Activated B cell treated with CpG ODN at 0.5 μM for 24 hours (primary cell): ENCODE data around the gene WDR5. TPM values are rescaled to one million over a fixed set of nuclear protein-coding genes. Genes with fewer than 3 reads are reported as not detected.

Source experiments
- ATAC-seq: fragments of 200-7000 bp; cut with Tn5 transposase; one replicate; pipeline ENCODE4 v1.10.0; 2021; ENCODE audit warnings: low read depth, mild to moderate bottlenecking, moderate library complexity
- CTCF ChIA-PET: fragments of 350-600 bp; sonication (Branson Sonifier 250); formaldehyde crosslinking; loops from one replicate; lab custom pipeline; 2021; ENCODE audit warnings: antibody characterized with exemption; lab: Charles Lee
- POLR2A ChIA-PET: fragments of 350-600 bp; sonication (Branson Sonifier 250); formaldehyde crosslinking; loops from one replicate; lab custom pipeline; 2021; ENCODE audit warnings: antibody characterized with exemption; lab: Charles Lee
- DNase-seq: peaks from one replicate; pipeline ENCODE4 v3.0.0; 2022
- H3K27ac Mint-ChIP-seq: one replicate; pipeline ENCODE4 v1.8.0; 2020; ENCODE audit warnings: mixed read lengths
- H3K27me3 Mint-ChIP-seq: one replicate; pipeline ENCODE4 v1.8.0; 2021; ENCODE audit warnings: mixed read lengths
- H3K36me3 Mint-ChIP-seq: one replicate; pipeline ENCODE4 v1.8.0; 2021; ENCODE audit warnings: low read depth, mixed read lengths
- H3K4me1 Mint-ChIP-seq: one replicate; pipeline ENCODE4 v1.8.0; 2021; ENCODE audit warnings: mixed read lengths
- H3K4me3 Mint-ChIP-seq: one replicate; pipeline ENCODE4 v1.8.0; 2020; ENCODE audit warnings: mild to moderate bottlenecking, mixed read lengths
- H3K9me3 Mint-ChIP-seq: one replicate; pipeline ENCODE4 v1.8.0; 2020; ENCODE audit warnings: mixed read lengths
- intact Hi-C: fragments of 100-400 bp; cut with micrococcal nuclease; formaldehyde crosslinking; loops from one replicate; pipeline ENCODE4 v1.15.1; 2024
- total RNA-seq: library from RNA; stranded (reverse); gene quantifications from 2 replicates; pipeline ENCODE4 v1.2.3, GENCODE V29; 2022
- TF ChIP-seq, protein P1 (sequence below): fragments of 200-600 bp; IDR thresholded peaks from one replicate; pipeline ENCODE4 v1.8.0; 2022; ENCODE audit warnings: antibody characterized with exemption, mild to moderate bottlenecking

WDR5 gene
- total RNA-seq, 1 donor from 2014 or later, result 22.4 TPM

DNA sequence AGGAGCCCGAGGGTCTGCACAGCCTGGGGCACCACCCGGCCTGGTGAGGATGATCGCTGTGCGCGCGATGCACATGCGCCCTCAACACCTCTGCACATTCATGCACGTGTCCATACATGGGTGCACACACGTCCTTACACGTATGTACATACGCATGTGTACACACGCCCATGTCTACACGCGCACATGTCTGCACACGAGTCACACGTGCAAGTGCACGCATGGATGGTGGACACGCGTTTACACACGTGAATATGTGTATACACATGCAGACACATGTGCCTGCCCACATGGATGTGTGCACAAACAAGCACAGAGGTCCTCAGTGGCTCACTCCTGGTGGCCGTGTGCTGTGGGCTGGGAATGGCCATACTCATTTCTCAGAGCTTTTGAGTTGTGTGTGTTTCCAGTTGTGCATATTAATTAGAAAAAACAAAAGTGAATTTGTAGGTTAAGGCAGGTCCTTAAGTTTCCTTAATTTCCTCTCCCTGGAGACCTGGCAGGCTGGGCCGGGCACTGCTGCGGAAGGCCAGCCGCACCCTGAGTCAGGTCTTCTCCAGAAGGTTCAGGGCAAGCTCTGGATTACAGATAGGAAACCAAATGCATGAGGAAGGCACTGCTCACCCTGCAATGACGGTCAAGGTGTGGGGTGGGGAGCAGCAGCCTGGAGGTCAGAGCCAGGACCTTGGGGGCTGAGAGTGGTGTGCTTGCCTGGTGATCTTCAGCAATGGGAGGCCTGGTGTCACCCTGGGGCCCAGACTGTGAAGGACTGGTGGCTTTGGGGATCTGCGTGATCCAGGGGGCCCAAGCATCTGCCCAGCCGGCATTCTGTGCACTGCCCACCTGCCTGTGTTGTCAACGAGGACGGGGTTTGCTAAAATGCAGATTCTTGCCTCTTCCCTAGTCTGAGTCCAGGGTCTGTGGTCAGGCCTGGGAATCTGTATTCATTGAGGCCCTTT, 29.8 kb downstream of the WDR5 start:
- intact Hi-C loops, result loop anchor here (10.0 kb wide), 1 partner anchor 769 kb away; no protein-coding TSS in a partner anchor
- Mint-ChIP-seq H3K9me3 (no peaks in the 10 kb centered on the region), H3K27me3 (no peaks in the 10 kb centered on the region), H3K4me1 (peaks cover 9% of the 10 kb centered on the region), H3K27ac (no peak overlapping the region), H3K36me3 (peaks cover 8% of the 10 kb centered on the region), H3K4me3 (no peak overlapping the region)
- no peak for ATAC-seq
- ChIA-PET POLR2A (interaction anchor here (1.3 to 3.4 kb wide), 11 partner anchors 9 to 1135 kb away, joined by 5 to 21 read pairs (median 7); partner anchors contain the start of genes CACFD1, GTF3C5 and WDR5), CTCF (interaction anchor here (0.9 to 2.1 kb wide), 3 partner anchors 30 to 284 kb away, joined by 3 to 9 read pairs (median 6); partner anchors contain the start of gene WDR5)
- TF ChIP-seq, protein P1, sequence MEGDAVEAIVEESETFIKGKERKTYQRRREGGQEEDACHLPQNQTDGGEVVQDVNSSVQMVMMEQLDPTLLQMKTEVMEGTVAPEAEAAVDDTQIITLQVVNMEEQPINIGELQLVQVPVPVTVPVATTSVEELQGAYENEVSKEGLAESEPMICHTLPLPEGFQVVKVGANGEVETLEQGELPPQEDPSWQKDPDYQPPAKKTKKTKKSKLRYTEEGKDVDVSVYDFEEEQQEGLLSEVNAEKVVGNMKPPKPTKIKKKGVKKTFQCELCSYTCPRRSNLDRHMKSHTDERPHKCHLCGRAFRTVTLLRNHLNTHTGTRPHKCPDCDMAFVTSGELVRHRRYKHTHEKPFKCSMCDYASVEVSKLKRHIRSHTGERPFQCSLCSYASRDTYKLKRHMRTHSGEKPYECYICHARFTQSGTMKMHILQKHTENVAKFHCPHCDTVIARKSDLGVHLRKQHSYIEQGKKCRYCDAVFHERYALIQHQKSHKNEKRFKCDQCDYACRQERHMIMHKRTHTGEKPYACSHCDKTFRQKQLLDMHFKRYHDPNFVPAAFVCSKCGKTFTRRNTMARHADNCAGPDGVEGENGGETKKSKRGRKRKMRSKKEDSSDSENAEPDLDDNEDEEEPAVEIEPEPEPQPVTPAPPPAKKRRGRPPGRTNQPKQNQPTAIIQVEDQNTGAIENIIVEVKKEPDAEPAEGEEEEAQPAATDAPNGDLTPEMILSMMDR, result no peak
- peak; percentile 44 for DNase-seq

DNA sequence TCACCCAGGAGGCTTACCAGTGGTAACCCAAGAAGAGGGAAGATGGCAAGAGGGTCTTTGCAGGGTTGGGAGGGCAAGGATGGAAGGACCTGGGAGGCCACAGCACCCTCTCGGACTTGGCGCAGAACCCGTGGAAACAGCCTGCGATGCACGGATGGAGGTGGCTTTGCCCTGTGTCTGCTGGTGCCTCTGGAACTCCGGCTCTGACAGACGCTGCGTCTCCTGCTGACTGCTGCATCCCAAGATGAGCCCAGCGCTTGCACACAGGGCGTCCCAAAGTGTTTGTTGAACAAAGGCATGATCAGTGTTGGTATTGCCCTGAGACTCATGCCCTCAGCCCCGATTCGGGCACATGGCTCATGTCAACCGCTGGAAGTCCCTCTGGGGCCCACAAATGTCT, 30.5 kb downstream of the WDR5 start:
- ATAC-seq (no peak), DNase-seq (no peak)
- TF ChIP-seq, protein P1, result no peak
- ChIA-PET CTCF (no interaction called here), POLR2A (no interaction called here)
- Mint-ChIP-seq H3K27me3 (no peaks in the 10 kb centered on the region), H3K36me3 (peaks cover 8% of the 10 kb centered on the region), H3K4me1 (peaks cover 9% of the 10 kb centered on the region), H3K27ac (peak overlapping the region; percentile 30), H3K4me3 (no peak overlapping the region), H3K9me3 (no peaks in the 10 kb centered on the region)
- intact Hi-C loops, result loop anchor here (10.0 kb wide), 1 partner anchor 768 kb away; no protein-coding TSS in a partner anchor

DNA sequence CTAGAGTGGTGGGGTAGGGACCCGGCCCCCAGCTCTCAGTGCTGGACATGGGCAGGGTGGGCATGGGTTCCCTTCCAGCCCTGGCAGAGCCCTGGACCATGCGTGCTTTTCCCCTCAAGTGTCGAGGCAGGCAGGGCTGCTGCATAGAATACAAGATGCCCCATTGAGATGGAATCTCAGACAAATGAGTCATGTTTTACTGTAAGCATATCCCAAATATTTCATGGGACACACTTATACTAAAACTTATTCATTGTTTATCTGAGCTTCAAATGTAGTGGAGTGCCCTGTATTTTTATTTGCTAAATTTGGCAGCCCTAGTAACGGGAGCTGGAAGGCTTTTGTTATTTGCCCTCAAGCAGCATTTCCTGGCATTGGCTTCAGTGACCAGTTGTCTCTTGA, 31.6 kb downstream of the WDR5 start:
- TF ChIP-seq, protein P1, result no peak
- CTCF ChIA-PET, result interaction anchor here (1.3 to 4.7 kb wide), 2 partner anchors 275 to 281 kb away, joined by 3 to 56 read pairs; no protein-coding TSS in a partner anchor
- POLR2A ChIA-PET, result interaction anchor here (0.6 kb wide), 1 partner anchor 278 kb away, joined by 3 read pairs; no protein-coding TSS in a partner anchor
- H3K4me1 Mint-ChIP-seq, result peaks cover 7% of the 10 kb centered on the region
- H3K27me3 Mint-ChIP-seq, result no peaks in the 10 kb centered on the region
- no peak for DNase-seq
- H3K36me3 Mint-ChIP-seq, result peaks cover 6% of the 10 kb centered on the region
- H3K4me3 Mint-ChIP-seq, result no peak overlapping the region
- no peak overlapping the region for H3K27ac Mint-ChIP-seq
- intact Hi-C loops, result loop anchor here (10.0 kb wide), 1 partner anchor 767 kb away; no protein-coding TSS in a partner anchor
- H3K9me3 Mint-ChIP-seq, result no peaks in the 10 kb centered on the region
- no peak for ATAC-seq

DNA sequence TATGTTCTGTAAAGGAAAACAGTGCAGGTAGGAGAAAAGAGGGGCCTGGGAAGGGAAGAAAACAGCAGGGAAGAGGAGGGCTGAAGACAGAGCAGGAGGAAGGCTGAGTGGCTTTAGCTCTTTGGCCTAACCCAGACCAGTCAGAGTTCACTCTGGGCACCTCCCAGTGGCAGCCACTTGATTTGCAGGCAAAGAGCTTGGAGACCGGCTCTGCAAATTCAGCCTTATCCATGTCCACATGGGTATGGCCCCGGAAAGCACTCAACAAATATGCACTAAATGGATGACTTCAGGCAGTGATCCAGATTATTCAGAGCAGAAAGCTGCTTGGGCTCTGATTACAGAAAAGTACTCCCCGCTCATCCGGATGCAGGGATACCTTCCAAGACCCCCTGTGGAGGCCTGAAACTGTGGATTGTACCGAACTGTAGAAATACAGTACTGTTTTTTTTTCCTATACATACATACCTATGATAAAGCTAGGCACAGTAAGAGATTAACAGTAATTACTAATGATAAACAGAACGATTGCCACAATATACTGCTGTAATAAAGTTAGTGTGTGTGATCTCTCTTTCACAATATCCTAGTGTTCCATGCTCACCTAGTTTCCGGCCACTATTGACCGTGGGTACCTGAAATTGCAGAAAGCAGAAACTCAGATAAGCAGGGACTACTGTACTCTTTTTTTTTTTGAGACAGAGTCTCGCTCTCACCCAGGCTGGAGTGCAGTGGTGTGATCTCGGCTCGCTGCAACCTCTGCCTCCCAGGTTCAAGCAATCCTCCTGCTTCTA, 33.1 kb downstream of the WDR5 start:
- no peak overlapping the region for H3K4me3 Mint-ChIP-seq
- intact Hi-C loops, result loop anchor here (10.0 kb wide), 1 partner anchor 766 kb away; no protein-coding TSS in a partner anchor
- H3K4me1 Mint-ChIP-seq, result peaks cover 10% of the 10 kb centered on the region
- TF ChIP-seq, protein P1, result no peak
- H3K9me3 Mint-ChIP-seq, result no peaks in the 10 kb centered on the region
- peaks cover 3% of the 10 kb centered on the region for H3K36me3 Mint-ChIP-seq
- ChIA-PET POLR2A (no interaction called here), CTCF (interaction anchor here (1.3 to 4.7 kb wide), 2 partner anchors 274 to 280 kb away, joined by 3 to 56 read pairs; no protein-coding TSS in a partner anchor)
- ATAC-seq (no peak), DNase-seq (no peak)
- H3K27me3 Mint-ChIP-seq, result no peaks in the 10 kb centered on the region
- H3K27ac Mint-ChIP-seq, result no peak overlapping the region
